Ovary (tissue), 9 donors: ENCODE data around the gene POMC. TPM values are rescaled to one million over a fixed set of nuclear protein-coding genes. Genes with fewer than 3 reads are reported as not detected.

ENCODE experiments used
- DNase-seq, 5 donors: peaks; one replicate each; pipeline ENCODE4 v3.0.0-alpha.2; 2019 to 2020
- H3K27ac ChIP-seq, 2 donors: fragments of 200-600 bp; one replicate each; pipeline versions ENCODE4 v1.5.1 to v1.8.0; 2019 to 2022
- H3K27me3 ChIP-seq: fragments of 200-600 bp; one replicate; pipeline ENCODE4 v1.8.0; 2022
- H3K36me3 ChIP-seq: fragments of 200-600 bp; sonication (generic); one replicate; pipeline ENCODE4 v1.5.1; 2019
- H3K4me1 ChIP-seq: one replicate; pipeline ENCODE4 v1.8.1; 2013; ENCODE audit warnings: mild to moderate bottlenecking, moderate library complexity; ENCODE audit not compliant: insufficient read depth
- H3K4me3 ChIP-seq: fragments of 200-600 bp; sonication (generic); one replicate; pipeline ENCODE4 v1.5.1; 2017
- H3K9me3 ChIP-seq, 2 donors: fragments of 200-600 bp in 1 of 2; sonication (generic) in 1 of 2; one replicate each; pipeline versions ENCODE4 v1.5.1 to v1.8.1; 2013 to 2019; ENCODE audit warnings: mild to moderate bottlenecking in 1 of 2, moderate library complexity in 1 of 2
- EP300 ChIP-seq: sonication (generic); formaldehyde crosslinking; IDR thresholded peaks from one replicate; pipeline ENCODE4 v1.6.1; 2017; ENCODE audit warnings: antibody characterized with exemption
- POLR2A ChIP-seq: fragments of 450-650 bp; IDR thresholded peaks from one replicate; pipeline ENCODE4 v1.6.1; 2017; ENCODE audit warnings: antibody characterized with exemption, mild to moderate bottlenecking, moderate library complexity
- WGBS, 3 donors: extraction: QIAGEN DNeasy Blood & Tissue Kit in 1 of 3; methylation state at CpG; one replicate each; pipeline versions ENCODE4 v1.1.5 to v1.1.7; 2013 to 2017; 5-methylcytosine and 5-hydroxymethylcytosine counted together
- intact Hi-C, 4 donors: fragments of 100-400 bp; cut with DNase I; formaldehyde crosslinking; loops; one replicate each; pipeline versions ENCODE4 v1.11.0 to v1.15.1; 2022 to 2023
- polyA plus RNA-seq, 2 donors: library from polyadenylated mRNA; stranded (reverse); fragments of 200-250 nt in 1 of 2; fragments of 350-450 nt in 1 of 2; fragmentation: Illumina TruSeq in 1 of 2; extraction: RNeasy Lipid Tissue Mini Kit (QIAGEN cat#74804) in 1 of 2; gene quantifications; one replicate each; pipeline ENCODE4 v1.2.3, GENCODE V29; 2013 to 2014
- total RNA-seq, 7 donors: library from RNA; depleted of rRNA in 2 of 7; stranded (reverse); fragments of >200 nt in 2 of 7; fragmentation: NEBNext Ultra II Directional in 3 of 7; extraction: Animal tissue kit (Norgen Biotek cat#: 25700) in 3 of 7; gene quantifications; one replicate each; pipeline versions ENCODE4 v1.1.0 to v1.2.4, GENCODE V29; 2016 to 2023
- TF ChIP-seq, protein P1 (sequence below), 3 donors: fragments of 450-650 bp in 2 of 3; fragments of 200-600 bp in 1 of 3; IDR thresholded peaks; one replicate each; pipeline versions ENCODE4 v1.5.1 to v1.8.0; 2016 to 2022; ENCODE audit warnings: antibody characterized with exemption in 3 of 3, mild to moderate bottlenecking in 1 of 3
- donor health status: DM: no; HTN: no; CAD: no; lungs with moderate emphysema.
- donor health status: DM: no; HTN: no; CAD: no.
- donor health status: Bipolar disorder and iron deficiency.
- donor health status: DM: yes; HTN: yes; CAD: no.
- donor health status: DM: no; HTN: no; CAD: no.
- donor health status: DM: yes; HTN: yes; CAD: no.

Gene POMC
- total and polyA plus RNA-seq, 9 donors = 1.4 to 5.0 (median 2.4) TPM; not detected in 1

DNA sequence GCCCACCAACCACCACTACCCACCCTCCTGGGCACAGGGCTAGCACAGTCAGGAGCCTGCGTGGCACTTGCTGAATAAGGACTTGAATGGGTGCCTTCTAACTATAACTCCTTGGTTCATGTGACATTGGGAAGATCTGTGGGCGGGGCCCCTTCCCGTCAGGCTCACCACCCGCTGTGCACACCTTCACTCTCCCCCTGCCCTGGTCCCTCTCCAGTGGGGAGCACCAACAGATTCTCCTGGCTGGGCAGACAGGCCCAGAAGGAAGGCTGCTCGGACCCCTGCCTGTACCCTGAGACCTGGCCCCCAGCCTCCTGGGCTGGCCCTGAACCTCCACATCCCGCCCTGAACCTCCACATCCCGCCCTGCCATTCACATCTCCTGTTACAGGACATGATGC lies 33.4 kb upstream of the POMC start:
- Histone ChIP-seq H3K36me3 (no peaks in the 10 kb centered on the region), H3K27ac (no peak overlapping the region), H3K4me3 (no peak overlapping the region), H3K9me3 (no peaks in the 10 kb centered on the region), H3K4me1 (no peaks in the 10 kb centered on the region), H3K27me3 (no peaks in the 10 kb centered on the region)
- TF ChIP-seq POLR2A (no peak), EP300 (no peak)
- TF ChIP-seq, protein P1, sequence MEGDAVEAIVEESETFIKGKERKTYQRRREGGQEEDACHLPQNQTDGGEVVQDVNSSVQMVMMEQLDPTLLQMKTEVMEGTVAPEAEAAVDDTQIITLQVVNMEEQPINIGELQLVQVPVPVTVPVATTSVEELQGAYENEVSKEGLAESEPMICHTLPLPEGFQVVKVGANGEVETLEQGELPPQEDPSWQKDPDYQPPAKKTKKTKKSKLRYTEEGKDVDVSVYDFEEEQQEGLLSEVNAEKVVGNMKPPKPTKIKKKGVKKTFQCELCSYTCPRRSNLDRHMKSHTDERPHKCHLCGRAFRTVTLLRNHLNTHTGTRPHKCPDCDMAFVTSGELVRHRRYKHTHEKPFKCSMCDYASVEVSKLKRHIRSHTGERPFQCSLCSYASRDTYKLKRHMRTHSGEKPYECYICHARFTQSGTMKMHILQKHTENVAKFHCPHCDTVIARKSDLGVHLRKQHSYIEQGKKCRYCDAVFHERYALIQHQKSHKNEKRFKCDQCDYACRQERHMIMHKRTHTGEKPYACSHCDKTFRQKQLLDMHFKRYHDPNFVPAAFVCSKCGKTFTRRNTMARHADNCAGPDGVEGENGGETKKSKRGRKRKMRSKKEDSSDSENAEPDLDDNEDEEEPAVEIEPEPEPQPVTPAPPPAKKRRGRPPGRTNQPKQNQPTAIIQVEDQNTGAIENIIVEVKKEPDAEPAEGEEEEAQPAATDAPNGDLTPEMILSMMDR (IDR thresholded peaks at IDR 0.05) = no peak
- intact Hi-C loops = no loop called here
- no peak for DNase-seq
- 89 to 95% (median 91%) methylated on average over 7 of the region's 7 CpGs for WGBS, 3 donors

DNA sequence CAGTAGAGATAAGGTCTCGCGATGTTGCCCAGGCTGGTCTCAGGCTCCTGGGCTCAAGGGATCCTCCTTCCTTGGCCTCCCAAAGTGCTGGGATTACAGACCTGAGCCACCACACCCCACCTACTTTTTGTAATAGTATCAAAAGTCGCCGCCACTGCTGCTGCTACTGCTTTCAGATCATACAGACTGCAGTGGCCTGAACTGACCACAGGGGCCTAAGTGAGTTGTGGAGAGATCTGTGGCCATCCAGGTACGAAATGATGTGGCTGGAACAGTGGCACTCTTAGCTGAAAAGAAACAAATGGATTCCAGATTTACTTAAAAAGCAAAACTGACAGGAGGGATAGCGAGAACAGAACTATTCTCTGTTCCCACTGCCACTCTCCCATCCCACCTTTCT lies 32.9 kb upstream of the POMC start:
- Histone ChIP-seq H3K27me3 (no peaks in the 10 kb centered on the region), H3K27ac (no peak overlapping the region), H3K36me3 (no peaks in the 10 kb centered on the region), H3K9me3 (no peaks in the 10 kb centered on the region), H3K4me1 (no peaks in the 10 kb centered on the region), H3K4me3 (no peak overlapping the region)
- TF ChIP-seq, protein P1 (IDR thresholded peaks at IDR 0.05) = no peak
- TF ChIP-seq POLR2A = no peak
- no peak for TF ChIP-seq EP300
- intact Hi-C loops = no loop called here
- 67 to 79% (median 70%) methylated on average over 6 of the region's 6 CpGs for WGBS, 3 donors
- DNase-seq = no peak

DNA sequence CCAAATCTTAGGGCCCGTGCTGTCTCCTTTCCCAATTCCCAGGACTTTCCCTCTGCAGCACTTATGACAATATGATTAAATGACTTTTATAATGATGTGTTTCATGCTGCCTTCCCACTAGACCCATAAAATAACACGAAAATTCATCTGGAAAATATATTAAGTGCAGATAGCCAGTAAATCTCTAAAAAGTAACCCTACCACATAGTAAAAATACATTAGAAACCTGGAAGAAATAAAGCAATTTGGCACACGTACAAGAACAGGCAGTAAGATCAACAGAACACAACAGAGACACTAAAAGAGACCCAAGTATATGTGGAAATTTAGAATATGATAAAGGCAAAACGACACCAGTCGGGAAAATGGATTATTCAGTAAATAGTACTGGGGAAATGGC lies 30.2 kb upstream of the POMC start:
- DNase-seq = no peak
- H3K4me1 ChIP-seq = no peaks in the 10 kb centered on the region
- no peaks in the 10 kb centered on the region for H3K27me3 ChIP-seq
- 68 to 82% (median 73%) methylated on average over 5 of the region's 5 CpGs for WGBS, 3 donors
- intact Hi-C loops = loop anchor here in 2 of 4 donors (10.0 kb wide), 3 partner anchors 224 to 794 kb away; partner anchors contain the start of gene DNAJC27 (in 1 of the 2)
- H3K27ac ChIP-seq = no peak overlapping the region
- H3K4me3 ChIP-seq = no peak overlapping the region
- H3K36me3 ChIP-seq = no peaks in the 10 kb centered on the region
- TF ChIP-seq POLR2A (no peak), EP300 (no peak)
- TF ChIP-seq, protein P1 (IDR thresholded peaks at IDR 0.05) = no peak
- H3K9me3 ChIP-seq = no peaks in the 10 kb centered on the region

DNA sequence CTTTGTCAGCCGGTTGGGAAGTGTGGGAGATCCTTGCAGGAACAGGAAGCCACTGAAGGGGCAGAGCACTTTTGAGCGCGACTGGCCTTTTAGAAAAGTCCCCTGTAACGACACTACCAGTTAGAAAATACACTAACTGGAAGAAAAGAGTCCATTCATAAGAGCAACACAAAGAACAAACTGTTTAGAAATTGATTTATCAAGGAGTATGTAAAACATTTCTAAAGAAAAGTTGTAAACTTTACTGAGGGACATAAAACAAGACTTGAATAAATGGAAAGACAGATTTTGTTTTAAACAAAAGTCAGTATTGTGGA lies 29.8 kb upstream of the POMC start:
- Histone ChIP-seq H3K4me3 (no peak overlapping the region), H3K36me3 (no peaks in the 10 kb centered on the region), H3K27me3 (no peaks in the 10 kb centered on the region), H3K9me3 (no peaks in the 10 kb centered on the region), H3K4me1 (no peaks in the 10 kb centered on the region), H3K27ac (no peak overlapping the region)
- TF ChIP-seq, protein P1 (IDR thresholded peaks at IDR 0.05) = no peak
- no peak for DNase-seq
- intact Hi-C loops = loop anchor here in 2 of 4 donors (10.0 kb wide), 3 partner anchors 223 to 793 kb away; partner anchors contain the start of gene DNAJC27 (in 1 of the 2)
- WGBS, 3 donors = 38 to 50% (median 45%) methylated on average over 4 of the region's 4 CpGs
